ENCODE measurements around the gene AKR1B1.

- TF ChIP-seq POLR2A (IDR thresholded peaks at IDR 0.05; ENCODE audit: low read length) (no peak), ELK1 (IDR thresholded peaks at IDR 0.05; ENCODE audit: low read depth, low read length) (no peak), CTCF (IDR thresholded peaks at IDR 0.05) (no peak), REST (IDR thresholded peaks at IDR 0.05) (no peak), KDM5A (IDR thresholded peaks at IDR 0.05) (no peak), USF2 (IDR thresholded peaks at IDR 0.05) (no peak), NPAS2 (CRISPR knock-in tag; IDR thresholded peaks at IDR 0.05; ENCODE audit: borderline replicate concordance) (no peak), RAD21 (conservative IDR thresholded peaks at IDR 0.05 in 1 of 2, IDR thresholded peaks at IDR 0.05 in 1 of 2) (no peak), RCOR1 (IDR thresholded peaks at IDR 0.05; ENCODE audit: low read depth, low read length) (no peak)
Observed at GRCh38 chr7:134396031-134396430, 62.9 kb downstream of the AKR1B1 start.

All from A549 (cell line).